Lung microvascular endothelial cell (primary cell): ENCODE results near the gene PKN1. TPM values are rescaled to one million over a fixed set of nuclear protein-coding genes. Genes with fewer than 3 reads are reported as not detected.
"Not testable (repeated sequence)": the region's sequence is repeated elsewhere in the genome, so short reads cannot be mapped to it uniquely, and the experiment has no call there.

Experiments
- DNase-seq, 2 donors: peaks; one replicate each; pipeline versions ENCODE4 v3.0.0 to v3.0.0-alpha.2; 2010; ENCODE audit warnings: low read depth in 2 of 2
- total RNA-seq: library from RNA; depleted of rRNA; stranded (reverse); fragments of >200 nt; gene quantifications from 2 replicates; pipeline ENCODE4 v1.2.1, GENCODE V29; 2014

PKN1 gene
- total RNA-seq, result 190 and 250 TPM in 2 replicates

DNA sequence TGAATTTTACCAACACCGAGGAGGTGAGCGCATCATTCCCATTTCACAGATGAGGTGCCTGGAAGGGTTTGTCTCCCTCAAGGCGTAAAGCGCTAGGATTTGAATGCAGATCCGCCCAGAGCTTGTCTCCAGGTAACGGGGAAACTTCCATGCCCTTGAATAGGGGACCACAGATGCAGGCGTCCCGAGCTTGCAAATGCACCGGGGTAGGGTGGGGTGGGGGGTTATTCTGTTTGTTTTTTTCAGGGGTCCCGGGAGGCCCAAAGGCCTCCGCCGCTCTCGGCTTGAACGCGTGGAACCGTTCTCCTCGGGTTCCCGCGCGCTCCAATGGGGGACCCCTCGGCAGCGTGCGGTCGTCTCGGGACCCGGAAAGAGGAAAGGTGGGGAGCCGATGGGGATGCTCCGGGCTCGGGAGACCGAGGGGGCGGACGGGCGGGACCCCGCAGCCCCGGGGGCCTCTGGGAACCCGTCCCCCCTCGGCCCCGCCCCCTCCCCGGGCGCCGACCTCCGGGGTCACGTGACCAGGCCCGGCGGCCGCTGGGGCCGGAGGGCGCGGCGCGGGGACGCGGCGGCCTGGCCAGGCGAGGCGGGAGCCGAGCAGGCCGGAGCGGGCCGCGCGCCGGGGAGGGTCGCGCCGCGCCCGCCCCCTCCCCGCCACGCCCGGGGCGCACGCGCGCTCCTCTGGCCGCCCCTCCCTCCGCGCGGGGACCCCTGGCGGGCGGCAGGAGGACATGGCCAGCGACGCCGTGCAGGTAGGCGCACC is at the start of gene PKN1:
PKN1 (plus strand) TSS at position 516 of the 763 bp plus-strand sequence; CDS start at position 732, 216 bp downstream.
- peak in 1 of 2 donors; percentile 54 for DNase-seq

DNA sequence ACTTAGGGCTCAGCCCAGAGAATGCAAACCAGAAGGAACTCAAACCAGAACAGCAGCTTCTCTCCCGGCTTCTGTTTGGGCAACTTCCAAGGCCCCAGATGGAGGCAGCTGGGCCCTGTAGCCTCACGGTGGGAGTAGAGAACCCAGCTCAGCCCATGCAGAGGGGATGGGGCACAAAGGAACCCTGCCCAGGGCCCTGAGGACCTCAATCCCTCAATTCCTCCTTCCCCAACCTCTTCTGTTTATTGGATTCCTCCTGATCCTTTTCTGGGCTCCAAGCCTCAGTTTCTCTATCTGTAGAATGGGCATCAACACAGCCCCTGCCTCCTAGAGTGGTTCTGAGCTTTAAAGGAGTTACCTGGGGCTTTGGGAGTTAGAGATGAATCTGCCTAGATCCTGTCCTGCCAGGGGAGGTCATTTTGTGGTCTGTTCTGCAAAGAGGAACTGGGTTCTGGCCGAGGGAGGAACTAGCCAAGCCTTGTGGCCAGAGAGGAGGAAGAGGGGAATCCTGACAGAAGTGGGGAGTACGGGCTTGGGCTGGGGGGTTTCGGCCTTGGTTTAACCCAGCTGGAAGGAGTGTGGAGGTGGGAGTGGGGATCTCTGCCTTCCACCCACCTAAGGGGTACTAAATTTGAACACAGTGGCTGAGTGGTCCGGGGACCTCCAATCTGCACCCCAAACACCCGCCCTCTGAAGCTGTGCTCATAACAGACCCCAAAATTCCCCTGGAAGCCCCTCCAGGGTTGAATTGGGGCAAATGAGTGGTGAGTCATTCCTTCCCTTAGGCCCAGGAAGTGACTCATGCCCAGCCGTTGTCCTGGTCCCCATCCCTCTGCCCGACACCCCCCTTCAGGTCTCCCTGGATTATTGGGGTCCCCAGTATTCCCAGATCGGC is 49.2 kb upstream of the PKN1 start:
- DNase-seq, result peak; percentile 48 to 54

DNA sequence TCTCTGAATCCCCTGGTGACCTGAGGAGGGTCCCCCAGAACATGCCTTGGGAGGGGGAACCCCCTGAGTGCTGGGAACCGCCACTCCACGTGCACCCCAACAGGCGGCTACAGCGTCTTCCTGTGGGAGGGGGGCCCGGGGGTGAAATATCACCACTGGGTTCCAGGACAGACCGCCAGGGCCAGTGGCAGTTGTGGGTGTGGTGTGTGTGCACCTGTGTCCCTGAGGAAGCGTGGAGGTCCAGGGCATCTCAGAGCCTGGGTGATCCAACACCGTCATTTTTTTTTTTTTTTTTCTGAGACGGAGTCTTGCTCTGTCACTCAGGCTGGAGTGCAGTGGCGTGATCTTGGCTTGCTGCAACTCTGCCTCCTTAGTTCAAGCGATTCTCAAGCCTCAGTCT is 47.6 kb upstream of the PKN1 start:
- no peak for DNase-seq

DNA sequence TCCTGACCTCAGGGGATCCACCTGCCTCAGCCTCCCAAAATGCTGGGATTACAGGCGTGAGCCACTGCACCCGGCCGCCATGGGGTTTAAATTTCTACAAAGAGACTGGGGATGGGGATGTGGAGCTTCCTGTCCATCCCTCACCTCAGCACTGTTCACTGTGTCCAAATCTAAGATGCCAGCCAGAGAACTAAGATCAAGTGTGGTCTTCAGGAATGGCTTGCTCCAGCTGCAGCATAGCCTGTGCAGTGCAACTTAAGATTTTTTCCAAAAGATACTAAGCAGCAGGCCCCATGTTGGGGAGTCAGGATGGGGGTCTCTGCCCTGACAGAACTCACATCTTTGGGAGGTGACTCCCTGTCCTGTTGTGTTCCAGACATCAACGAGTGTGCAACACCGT is 42.6 kb upstream of the PKN1 start:
- no peak for DNase-seq

DNA sequence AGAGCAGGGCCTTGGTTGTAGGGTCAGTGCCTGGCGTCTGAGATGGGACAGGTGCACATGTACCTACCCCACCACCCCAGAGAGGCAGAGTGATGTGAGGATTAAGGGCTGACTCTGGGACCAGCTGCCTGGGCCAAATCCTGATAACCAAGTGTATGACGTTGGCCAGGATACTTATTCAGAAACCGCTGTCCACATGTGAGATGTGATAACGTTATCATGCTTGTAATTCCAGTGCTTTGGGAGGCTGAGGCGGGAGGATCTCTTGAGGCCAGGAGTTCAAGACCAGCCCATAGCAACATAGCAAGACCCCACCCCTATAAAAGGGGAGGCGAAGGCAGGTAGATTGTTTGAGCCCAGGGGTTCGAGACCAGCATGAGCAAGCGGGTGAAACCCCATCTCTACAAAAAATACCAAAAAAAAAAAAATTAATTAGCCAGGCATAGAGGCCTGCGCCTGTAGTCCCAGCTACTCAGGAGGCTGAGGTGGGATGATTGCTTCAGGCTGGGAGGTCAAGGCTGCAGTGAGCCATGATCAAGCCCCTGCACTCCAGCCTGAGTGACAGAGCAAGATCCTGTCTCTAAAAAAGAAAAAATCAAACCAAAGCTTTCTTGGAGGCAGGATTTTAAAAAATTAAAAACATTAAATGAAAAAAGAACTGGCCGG is 41.8 kb upstream of the PKN1 start:
- no peak for DNase-seq

DNA sequence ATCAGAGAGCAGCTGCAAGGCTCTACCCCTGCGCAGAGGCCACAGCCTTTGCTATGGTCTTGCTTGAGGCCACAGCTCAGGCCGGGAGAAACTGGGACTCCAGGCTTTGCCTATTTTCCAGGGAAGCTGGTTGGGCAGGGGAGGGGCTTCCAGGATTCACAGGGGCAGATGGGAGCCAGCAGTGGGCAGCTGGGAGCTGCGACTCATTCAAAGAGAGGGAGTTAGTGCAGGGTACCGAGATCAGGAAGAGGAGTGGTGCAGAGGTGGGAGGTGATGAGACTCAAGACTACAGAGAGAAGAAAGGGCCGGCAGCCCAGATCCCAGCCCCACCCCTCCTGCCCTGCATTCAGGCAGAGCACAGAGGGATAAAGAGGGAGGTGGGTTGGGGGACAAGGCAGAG is 39.8 kb upstream of the PKN1 start:
- DNase-seq, result no peak

DNA sequence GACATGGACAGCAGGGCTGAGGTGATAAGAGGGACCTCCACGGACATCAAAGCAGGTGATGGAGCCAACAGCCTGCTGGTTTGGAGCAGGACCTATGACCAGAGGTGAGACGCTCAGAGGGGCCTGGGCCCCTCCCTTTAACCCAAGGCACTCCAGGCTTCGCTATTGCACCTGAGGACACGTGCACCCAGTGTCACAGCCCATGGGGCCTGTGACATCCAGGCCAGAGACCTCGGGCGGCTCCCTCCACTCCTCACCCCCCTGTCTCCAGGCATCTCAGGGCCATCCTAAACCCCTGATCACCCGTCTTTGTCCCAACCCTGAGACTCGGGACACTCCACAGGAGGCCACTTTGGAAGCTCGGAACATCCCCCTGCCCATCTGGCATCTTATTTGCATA is 38.9 kb upstream of the PKN1 start:
- DNase-seq, result no peak

DNA sequence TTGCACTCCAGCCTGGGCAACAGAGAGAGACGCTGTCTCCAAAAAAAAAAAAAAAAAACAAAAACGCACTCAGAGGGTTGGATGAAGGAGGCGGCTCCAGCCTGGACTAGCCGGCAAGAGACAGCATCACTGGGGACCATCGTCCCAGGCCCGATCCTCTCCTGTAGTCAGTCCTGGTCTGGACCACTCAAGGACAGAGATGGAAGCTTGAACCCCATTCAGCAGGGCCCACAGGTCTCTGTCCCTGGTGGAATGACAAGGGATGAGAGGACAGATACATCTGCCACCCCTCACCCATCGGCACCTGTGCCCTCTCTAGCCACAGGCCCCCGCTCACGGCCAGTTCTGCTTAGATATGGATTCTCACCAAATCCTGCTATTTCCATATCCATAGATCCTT is 37.8 kb upstream of the PKN1 start:
- DNase-seq, result no peak

DNA sequence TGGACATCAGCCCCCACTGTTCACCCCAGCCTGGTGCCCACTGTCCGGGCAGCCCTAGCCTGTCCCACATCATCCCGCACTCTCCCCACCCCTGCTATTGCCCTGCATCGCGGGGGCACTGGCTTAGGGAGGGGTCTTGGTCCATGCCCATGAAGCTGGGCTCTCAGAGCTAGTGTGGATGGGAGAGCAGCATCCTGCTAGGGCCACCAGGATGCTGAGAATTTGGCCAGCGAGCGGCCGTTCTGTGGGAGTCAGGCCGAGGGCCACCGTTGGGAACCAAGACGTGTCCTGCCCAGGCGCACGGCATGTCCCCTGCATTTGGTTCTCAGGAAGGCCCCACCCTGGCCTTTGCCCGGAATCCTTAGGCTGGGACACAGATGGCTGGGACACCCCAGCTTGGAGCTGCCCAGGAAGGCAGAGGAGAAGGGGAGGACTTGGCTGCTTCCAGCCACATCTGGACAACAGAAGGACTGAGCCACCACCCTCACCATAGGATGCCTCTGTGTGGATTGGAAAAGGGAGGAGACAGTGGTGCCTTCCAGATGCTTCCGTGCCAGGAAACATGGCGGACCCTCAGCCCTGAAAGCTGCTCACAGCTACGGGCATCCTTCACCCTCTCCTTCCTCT is 37.3 kb upstream of the PKN1 start:
- no peak for DNase-seq

DNA sequence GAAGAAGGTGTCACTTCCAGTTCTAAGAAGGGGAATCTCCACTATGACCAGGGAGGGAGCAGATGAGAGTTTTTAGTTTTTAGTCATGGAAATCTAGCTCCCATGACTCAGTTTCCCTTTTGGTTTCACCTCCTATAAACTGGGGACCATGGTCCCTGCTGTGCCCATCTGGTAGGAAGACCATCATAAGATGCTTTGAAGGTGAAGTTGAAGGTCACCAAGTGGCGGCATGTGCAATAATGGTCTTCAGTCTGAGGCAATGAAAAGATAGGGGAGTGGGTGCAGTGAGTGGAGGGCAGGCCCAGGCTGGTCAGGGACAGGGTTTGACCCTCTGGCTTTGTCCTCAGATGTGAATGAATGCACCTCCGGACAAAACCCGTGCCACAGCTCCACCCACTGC is 36.4 kb upstream of the PKN1 start:
- DNase-seq, result not testable (repeated sequence)

DNA sequence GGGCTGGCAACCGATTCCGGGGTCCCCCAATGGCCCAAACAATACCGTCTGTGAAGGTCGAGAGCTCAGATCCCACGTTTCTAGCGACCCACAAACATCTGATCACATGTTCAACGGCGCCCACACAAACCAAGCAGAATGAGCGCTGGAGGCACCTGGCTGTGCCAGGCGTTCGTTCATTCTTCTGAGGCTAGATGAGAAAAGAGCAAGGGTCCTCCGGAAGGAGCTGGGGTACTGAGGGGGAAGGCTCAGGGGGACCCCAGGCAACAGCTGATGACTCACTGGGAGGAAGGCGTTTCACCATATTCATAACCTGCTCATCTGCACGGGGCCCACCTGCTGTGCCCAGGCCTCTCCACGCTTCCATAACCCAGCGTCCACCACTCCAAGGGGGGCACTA is 35.9 kb upstream of the PKN1 start:
- DNase-seq, result not testable (repeated sequence)

DNA sequence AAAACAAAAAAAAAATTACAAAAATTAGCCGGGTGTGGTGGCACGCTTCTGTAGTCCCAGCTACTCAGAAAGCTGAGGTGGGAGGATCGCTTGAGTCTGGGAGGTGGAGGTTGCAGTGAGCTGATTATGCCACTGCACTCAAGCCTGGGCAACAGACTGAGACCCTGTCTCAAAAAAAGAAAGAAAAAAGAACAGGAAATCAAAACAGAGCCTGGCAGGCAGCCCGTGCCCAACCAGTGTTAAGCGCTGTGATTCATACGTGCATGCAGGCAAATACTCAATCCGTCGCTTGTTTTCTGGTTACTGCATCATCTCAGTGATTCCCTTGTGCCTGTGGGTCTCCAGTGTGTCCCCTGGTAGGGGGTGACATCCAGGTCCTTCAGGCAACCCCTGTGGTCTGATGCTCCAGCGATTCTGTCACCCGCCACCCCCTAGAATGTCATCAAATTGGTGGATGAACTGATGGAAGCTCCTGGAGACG is 32.1 kb upstream of the PKN1 start:
- peak; percentile 41 to 51 for DNase-seq

DNA sequence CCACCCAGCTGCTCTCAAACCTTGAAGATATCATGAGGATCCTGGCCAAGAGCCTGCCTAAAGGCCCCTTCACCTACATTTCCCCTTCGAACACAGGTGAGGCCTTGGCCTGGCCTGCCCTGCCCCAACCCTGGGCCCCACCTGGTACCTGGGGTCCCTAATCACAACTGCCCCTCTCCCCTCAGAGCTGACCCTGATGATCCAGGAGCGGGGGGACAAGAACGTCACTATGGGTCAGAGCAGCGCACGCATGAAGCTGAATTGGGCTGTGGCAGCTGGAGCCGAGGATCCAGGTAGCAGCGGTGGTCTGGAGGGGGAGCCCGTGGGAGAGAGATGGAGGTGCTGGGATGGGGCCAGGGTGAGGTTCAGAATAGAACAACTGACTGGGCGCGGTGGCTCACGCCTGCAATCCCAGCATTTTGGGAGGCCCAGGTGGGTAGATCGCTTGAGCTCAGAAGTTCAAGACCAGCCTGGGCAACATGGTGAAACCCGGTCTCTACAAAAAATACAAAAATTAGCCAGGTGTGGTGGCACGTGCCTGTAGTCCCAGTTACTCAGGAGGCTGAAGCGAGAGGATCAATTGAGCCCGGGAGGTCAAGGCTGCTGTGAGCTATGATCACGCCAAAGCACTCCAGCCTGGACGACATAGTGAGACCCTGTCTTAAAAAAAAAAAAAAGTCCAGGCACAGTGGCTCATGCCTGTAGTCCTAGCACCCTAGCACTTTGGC is 31.5 kb upstream of the PKN1 start:
- no peak for DNase-seq

DNA sequence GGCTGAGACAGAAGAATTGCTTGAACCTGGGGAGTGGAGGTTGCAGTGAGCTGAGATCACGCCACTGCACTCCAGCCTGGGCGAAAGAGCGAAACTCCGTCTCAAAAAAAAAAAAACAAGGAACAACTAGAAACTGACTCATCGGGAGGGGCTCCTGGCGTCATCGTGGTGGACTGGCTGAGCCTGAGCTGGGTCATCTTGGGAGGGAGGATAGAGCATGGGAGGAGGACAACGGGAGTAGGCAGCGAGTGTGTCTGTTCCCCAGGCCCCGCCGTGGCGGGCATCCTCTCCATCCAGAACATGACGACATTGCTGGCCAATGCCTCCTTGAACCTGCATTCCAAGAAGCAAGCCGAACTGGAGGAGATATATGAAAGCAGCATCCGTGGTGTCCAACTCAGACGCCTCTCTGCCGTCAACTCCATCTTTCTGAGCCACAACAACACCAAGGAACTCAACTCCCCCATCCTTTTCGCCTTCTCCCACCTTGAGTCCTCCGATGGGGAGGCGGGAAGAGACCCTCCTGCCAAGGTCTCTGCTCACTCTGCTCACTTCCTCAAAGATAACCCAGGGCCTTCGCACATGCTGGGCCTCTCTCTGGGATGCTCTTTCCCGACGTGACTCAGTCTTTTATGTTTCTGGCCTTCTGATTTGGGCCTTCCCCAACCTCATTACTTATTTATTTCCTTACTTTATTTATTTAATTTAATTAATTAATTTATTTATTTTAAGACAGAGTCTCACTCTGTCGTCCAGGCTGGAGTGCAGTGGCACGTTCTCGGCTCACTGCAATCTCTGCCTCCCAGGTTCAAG is 30.6 kb upstream of the PKN1 start:
- DNase-seq, result peak in 1 of 2 donors; percentile 80

DNA sequence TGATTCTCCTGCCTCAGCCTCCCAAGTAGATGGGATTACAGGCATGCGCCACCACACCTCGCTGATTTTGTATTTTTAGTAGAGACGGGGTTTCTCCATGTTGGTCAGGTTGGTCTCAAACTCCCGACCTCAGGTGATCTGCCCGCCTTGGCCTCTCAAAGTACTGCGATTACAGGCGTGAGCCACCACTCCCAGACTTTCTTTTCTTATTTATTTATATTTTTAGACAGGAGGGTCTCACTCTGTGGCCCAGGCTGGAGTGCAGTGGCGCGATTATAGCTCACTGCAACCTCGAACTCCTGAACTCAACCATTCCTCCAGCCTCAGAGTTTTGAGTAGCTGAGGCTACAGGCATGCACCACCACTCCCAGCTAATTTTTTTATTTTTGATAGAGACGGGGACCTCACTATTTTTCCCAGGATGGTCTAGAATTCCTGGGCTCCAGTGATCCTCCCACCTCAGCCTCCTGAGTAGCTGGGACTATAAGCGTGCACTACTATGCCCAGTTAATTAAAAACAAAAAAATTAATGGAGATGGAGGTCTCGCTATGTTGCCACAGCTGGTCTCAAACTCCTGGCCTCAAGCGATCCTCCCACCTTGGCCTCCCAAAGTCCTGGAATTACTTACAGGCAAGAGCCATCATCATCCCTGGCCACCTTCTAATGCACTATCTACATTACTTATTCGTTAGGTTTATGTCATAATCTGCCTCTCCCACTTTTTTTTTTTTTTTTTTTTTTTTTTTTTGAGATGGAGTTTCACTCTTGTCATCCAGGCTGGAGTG is 29.8 kb upstream of the PKN1 start:
- not testable (repeated sequence) for DNase-seq

DNA sequence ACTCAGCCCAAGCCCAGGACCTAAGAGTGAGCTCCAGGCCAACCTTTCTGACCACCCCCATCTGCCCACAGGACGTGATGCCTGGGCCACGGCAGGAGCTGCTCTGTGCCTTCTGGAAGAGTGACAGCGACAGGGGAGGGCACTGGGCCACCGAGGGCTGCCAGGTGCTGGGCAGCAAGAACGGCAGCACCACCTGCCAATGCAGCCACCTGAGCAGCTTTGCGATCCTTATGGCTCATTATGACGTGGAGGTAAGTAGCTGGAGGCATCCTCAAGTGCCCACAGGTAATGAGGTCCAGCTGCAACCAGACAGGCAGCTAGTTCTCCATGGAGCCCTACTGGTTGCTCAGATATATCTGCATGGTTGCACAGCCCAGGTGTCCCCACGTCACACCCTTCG is 28.8 kb upstream of the PKN1 start:
- DNase-seq, result no peak

DNA sequence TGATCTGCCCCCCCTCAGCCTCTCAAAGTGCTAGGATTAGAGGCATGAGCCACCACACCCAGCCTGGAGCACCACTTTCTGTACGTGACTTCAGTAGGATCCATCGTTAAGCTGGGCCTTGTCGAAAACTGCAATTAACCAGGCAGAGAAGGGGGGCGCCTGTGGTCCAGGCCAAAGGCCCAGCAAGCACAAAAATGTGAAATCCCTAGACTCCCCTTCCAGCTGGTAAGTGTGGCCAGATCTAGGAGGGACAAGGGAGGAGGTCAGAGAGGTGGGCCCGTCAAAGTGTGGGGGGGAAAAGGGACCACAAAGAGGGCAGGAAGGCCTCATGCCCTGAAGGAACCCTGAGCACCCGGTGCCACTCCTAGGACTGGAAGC is 27.7 kb upstream of the PKN1 start:
- no peak for DNase-seq

DNA sequence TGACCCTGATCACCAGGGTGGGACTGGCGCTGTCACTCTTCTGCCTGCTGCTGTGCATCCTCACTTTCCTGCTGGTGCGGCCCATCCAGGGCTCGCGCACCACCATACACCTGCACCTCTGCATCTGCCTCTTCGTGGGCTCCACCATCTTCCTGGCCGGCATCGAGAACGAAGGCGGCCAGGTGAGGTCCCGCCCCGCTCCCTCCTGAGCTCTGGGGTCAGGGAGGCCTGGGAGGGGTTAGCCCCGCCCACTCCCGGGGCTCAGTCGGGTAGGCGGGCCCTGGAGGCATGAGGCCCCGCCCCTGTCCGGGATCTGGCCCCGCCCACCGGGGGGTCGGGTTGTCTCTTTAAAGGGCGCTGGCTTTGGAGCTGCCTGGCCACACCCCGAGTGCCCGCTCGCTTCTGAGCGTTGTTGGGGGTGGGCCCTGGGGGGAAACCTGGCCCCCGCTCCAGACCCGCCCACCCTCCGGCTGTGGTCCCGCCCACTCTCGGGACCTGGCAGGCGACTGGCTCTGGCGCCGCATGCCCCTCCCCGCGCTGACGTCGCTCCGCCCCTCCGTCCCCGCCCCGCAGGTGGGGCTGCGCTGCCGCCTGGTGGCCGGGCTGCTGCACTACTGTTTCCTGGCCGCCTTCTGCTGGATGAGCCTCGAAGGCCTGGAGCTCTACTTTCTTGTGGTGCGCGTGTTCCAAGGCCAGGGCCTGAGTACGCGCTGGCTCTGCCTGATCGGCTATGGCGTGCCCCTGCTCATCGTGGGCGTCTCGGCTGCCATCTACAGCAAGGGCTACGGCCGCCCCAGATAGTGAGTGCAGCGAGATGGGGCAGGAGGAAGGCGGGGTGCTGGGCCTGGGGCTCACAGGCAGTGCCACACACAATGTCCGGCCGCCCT is 27.1 kb upstream of the PKN1 start:
- DNase-seq, result peak; percentile 88 to 94
